ENCODE measurements around the gene IL6ST. TPM values are rescaled to one million over a fixed set of nuclear protein-coding genes. Genes with fewer than 3 reads are reported as not detected.

Gene IL6ST
- total RNA-seq, 4 donors from 2014 or later, result 53.6 to 116 (median 84.6) TPM

DNA sequence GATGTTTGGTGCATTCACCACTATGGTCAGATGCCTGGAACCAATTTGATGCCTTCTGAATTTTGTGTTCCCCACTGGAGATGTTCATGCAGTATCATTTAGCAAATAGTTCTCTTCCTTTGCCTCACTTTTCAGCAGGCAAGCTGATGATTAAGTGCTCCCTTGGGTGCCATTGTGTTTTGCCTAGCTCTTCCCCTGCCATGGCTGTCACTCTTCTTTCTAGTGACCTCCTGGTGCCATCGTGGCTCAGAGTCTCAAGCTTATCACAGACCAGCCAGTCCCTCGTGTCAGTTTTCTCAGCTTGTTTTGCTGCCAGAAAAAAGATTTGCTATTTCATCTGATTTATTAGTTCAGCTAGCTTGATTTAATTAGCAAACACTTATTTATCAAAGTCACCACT is 102.3 kb downstream of the IL6ST start:
- no peak overlapping the region for H3K4me3 ChIP-seq (ENCODE audit: low read depth, poor library complexity, severe bottlenecking)
- intact Hi-C loops (cut with DNase I; ENCODE audit: low total_unique reads), result no loop called here
- no peak for DNase-seq (ENCODE audit: low spot score in 2 of 2)
- WGBS, 2 donors, result 48 to 57% methylated on average over 2 of the region's 2 CpGs
- TF ChIP-seq, protein P1, sequence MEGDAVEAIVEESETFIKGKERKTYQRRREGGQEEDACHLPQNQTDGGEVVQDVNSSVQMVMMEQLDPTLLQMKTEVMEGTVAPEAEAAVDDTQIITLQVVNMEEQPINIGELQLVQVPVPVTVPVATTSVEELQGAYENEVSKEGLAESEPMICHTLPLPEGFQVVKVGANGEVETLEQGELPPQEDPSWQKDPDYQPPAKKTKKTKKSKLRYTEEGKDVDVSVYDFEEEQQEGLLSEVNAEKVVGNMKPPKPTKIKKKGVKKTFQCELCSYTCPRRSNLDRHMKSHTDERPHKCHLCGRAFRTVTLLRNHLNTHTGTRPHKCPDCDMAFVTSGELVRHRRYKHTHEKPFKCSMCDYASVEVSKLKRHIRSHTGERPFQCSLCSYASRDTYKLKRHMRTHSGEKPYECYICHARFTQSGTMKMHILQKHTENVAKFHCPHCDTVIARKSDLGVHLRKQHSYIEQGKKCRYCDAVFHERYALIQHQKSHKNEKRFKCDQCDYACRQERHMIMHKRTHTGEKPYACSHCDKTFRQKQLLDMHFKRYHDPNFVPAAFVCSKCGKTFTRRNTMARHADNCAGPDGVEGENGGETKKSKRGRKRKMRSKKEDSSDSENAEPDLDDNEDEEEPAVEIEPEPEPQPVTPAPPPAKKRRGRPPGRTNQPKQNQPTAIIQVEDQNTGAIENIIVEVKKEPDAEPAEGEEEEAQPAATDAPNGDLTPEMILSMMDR (IDR thresholded peaks at IDR 0.05), result no peak
- no peak for TF ChIP-seq POLR2A (IDR thresholded peaks at IDR 0.05)

DNA sequence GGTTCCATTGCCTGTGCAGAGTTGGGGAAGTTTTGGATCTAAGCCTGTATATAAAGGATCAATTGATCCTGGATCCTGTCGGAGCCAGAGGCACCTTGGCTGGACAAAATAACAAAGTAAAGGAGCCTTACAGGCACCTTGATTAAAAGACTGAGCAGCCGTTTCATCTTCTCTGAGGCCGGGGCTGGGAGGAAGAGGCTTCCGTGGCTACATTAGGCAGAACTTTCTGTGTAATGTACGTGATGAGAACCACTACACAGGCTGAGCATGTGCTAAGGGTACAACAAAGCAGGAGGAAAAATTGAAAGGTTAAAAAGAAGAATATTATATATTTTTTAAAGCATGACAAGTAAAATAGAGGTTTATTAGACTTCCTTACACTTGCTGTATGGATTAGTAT is 106.6 kb downstream of the IL6ST start:
- no peak overlapping the region for H3K4me3 ChIP-seq (ENCODE audit: low read depth, poor library complexity, severe bottlenecking)
- no peak for TF ChIP-seq POLR2A (IDR thresholded peaks at IDR 0.05)
- TF ChIP-seq, protein P1 (IDR thresholded peaks at IDR 0.05), result no peak
- intact Hi-C loops (cut with DNase I; ENCODE audit: low total_unique reads), result no loop called here
- DNase-seq (ENCODE audit: low spot score in 2 of 2), result no peak
- whole genome bisulfite sequencing, 2 donors, result 75 to 81% methylated on average over 5 of the region's 5 CpGs

DNA sequence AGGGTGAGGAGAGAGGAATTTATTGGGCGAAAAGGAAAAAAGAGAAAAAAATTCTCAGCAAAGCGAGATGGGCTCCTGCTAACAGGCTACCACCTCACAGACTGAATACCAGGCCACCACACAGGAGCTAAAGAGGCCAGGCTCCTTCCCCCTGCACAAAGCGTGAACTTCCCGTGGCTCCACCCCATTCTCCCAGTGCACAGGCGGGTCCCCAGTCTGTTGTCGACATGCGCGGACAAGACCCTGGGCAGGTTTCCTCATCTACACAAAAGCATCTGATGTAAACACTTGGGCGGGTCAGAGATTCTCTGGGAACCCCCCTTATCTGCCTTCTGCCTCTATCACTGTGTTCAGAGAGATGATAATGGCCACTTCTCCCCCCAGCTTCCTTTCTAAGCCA is 109.4 kb downstream of the IL6ST start:
- intact Hi-C loops (cut with DNase I; ENCODE audit: low total_unique reads), result no loop called here
- no peak for TF ChIP-seq POLR2A (IDR thresholded peaks at IDR 0.05)
- TF ChIP-seq, protein P1 (IDR thresholded peaks at IDR 0.05), result no peak
- WGBS, 2 donors, result 65 to 67% methylated on average over 9 of the region's 9 CpGs
- no peak for DNase-seq (ENCODE audit: low spot score in 2 of 2)
- H3K4me3 ChIP-seq (ENCODE audit: low read depth, poor library complexity, severe bottlenecking), result no peak overlapping the region

Other genes starting within 250 kb of the IL6ST start
- gene IL31RA, start 143.6 kb downstream of the IL6ST start, total RNA-seq, result 1 to 10 TPM in 2 of 4 donors, under 1 TPM in 2; 0.30 to 3.1 (median 1.3) TPM
- under 1 TPM in 3 of 4 donors, not detected in 1; 0.17 to 0.37 (median 0.32) TPM for gene ANKRD55, start 238.4 kb upstream of the IL6ST start, total RNA-seq